Right atrium auricular region (tissue), 2 donors: Measurements from ENCODE around the gene TSPAN18. TPM values are rescaled to one million over a fixed set of nuclear protein-coding genes. Genes with fewer than 3 reads are reported as not detected.

Experiments used
- DNase-seq: peaks from one replicate; pipeline ENCODE4 v3.0.0-alpha.2; 2019; ENCODE audit warnings: low spot score
- H3K27ac ChIP-seq, 2 donors: fragments of 200-600 bp; sonication (generic); 1 replicate in 1 of 2; 2 replicates in 1 of 2; pipeline ENCODE4 v1.5.1; 2016 to 2019
- H3K27me3 ChIP-seq, 2 donors: fragments of 200-600 bp; sonication (generic); one replicate each; pipeline versions ENCODE4 v1.5.1 to v1.6.0; 2017 to 2019
- H3K36me3 ChIP-seq: fragments of 200-600 bp; sonication (generic); one replicate; pipeline ENCODE4 v1.5.1; 2016
- H3K4me1 ChIP-seq, 2 donors: fragments of 200-600 bp; sonication (generic); one replicate each; pipeline versions ENCODE4 v1.5.1 to v1.6.0; 2017 to 2019
- H3K4me3 ChIP-seq, 2 donors: fragments of 200-600 bp; sonication (generic); 1 replicate in 1 of 2; 2 replicates in 1 of 2; pipeline ENCODE4 v1.5.1; 2017 to 2019; ENCODE audit warnings: mild to moderate bottlenecking in 1 of 2, moderate library complexity in 1 of 2
- H3K9me3 ChIP-seq, 2 donors: fragments of 200-600 bp; sonication (generic); one replicate each; pipeline ENCODE4 v1.5.1; 2019
- CTCF ChIP-seq, 2 donors: fragments of 200-600 bp; sonication (generic); IDR thresholded peaks; one replicate each; pipeline ENCODE4 v1.5.1; 2019; ENCODE audit warnings: antibody characterized with exemption in 2 of 2
- total RNA-seq, 2 donors: library from RNA; depleted of rRNA; stranded (reverse); fragments of >200 nt; gene quantifications; one replicate each; pipeline ENCODE4 v1.1.0, GENCODE V29; 2016

Gene TSPAN18
- total RNA-seq, 2 donors from 2014 or later = 76.3 to 79.3 TPM

- Histone ChIP-seq H3K27me3 (no peaks in the 10 kb centered on the region), H3K27ac (no peak overlapping the region), H3K4me1 (peaks cover 0 to 2% of the 10 kb centered on the region in 2 donors), H3K4me3 (no peak overlapping the region), H3K9me3 (peaks cover 5 to 9% of the 10 kb centered on the region in 2 donors), H3K36me3 (no peaks in the 10 kb centered on the region)
- TF ChIP-seq CTCF (IDR thresholded peaks at IDR 0.05) = no peak
- no peak for DNase-seq
These were observed 18.8 kb upstream of the TSPAN18 start for GRCh38 chr11:44708009-44708408.

- peaks cover under 1 to 5% of the 10 kb centered on the region in 2 donors for H3K9me3 ChIP-seq
- H3K4me3 ChIP-seq = no peak overlapping the region
- H3K4me1 ChIP-seq = no peaks in the 10 kb centered on the region
- DNase-seq = no peak
- H3K27ac ChIP-seq = no peak overlapping the region
- TF ChIP-seq CTCF (IDR thresholded peaks at IDR 0.05) = no peak
- no peaks in the 10 kb centered on the region for H3K27me3 ChIP-seq
- no peaks in the 10 kb centered on the region for H3K36me3 ChIP-seq
These were observed 18.1 kb upstream of the TSPAN18 start for GRCh38 chr11:44708523-44709280.

GRCh38 chr11:44709281-44709562, 17.5 kb upstream of the TSPAN18 start:
- H3K27ac ChIP-seq = no peak overlapping the region
- no peak for DNase-seq
- no peak for TF ChIP-seq CTCF (IDR thresholded peaks at IDR 0.05)
- H3K4me1 ChIP-seq = no peaks in the 10 kb centered on the region
- no peaks in the 10 kb centered on the region for H3K27me3 ChIP-seq
- no peaks in the 10 kb centered on the region for H3K36me3 ChIP-seq
- H3K4me3 ChIP-seq = no peak overlapping the region
- no peaks in the 10 kb centered on the region for H3K9me3 ChIP-seq

GRCh38 chr11:44709966-44710365, 16.8 kb upstream of the TSPAN18 start:
- H3K27ac ChIP-seq = no peak overlapping the region
- no peaks in the 10 kb centered on the region for H3K27me3 ChIP-seq
- H3K9me3 ChIP-seq = no peaks in the 10 kb centered on the region
- H3K4me1 ChIP-seq = no peaks in the 10 kb centered on the region
- H3K36me3 ChIP-seq = no peaks in the 10 kb centered on the region
- no peak for DNase-seq
- no peak for TF ChIP-seq CTCF (IDR thresholded peaks at IDR 0.05)
- H3K4me3 ChIP-seq = no peak overlapping the region

- Histone ChIP-seq H3K9me3 (no peaks in the 10 kb centered on the region), H3K27ac (no peak overlapping the region)
- no peak for TF ChIP-seq CTCF (IDR thresholded peaks at IDR 0.05)
These were observed 15.5 kb upstream of the TSPAN18 start for GRCh38 chr11:44711113-44711786.

More at GRCh38 chr11:44711113-44711786, 15.5 kb upstream of the TSPAN18 start:
- H3K27me3 ChIP-seq = no peaks in the 10 kb centered on the region
- H3K36me3 ChIP-seq = no peaks in the 10 kb centered on the region
- no peaks in the 10 kb centered on the region for H3K4me1 ChIP-seq
- H3K4me3 ChIP-seq = no peak overlapping the region
- DNase-seq = no peak
